Neuronal stem cell (in vitro differentiated cells): ENCODE measurements around the gene EPB41L5.
"Not testable (repeated sequence)": the region's sequence is repeated elsewhere in the genome, so short reads cannot be mapped to it uniquely, and the experiment has no call there.

Experiments
- DNase-seq: peaks from one replicate; pipeline ENCODE4 v3.0.0-alpha.2; 2013; ENCODE audit warnings: low spot score
- H2AFZ ChIP-seq: one replicate; pipeline ENCODE4 v1.6.1; 2013; ENCODE audit warnings: mild to moderate bottlenecking, low read length, inconsistent platforms
- H2AK5ac ChIP-seq: 2 replicates; pipeline ENCODE4 v1.6.1; 2013; ENCODE audit warnings: low read depth, mild to moderate bottlenecking, inconsistent platforms, low read length, moderate library complexity, mixed read lengths
- H2BK120ac ChIP-seq: 2 replicates; pipeline ENCODE4 v1.6.1; 2013; ENCODE audit warnings: low read depth, mild to moderate bottlenecking, inconsistent platforms, low read length, moderate library complexity, mixed read lengths
- H2BK12ac ChIP-seq: one replicate; pipeline ENCODE4 v1.6.1; 2013; ENCODE audit warnings: low read length, inconsistent platforms
- H2BK15ac ChIP-seq: 2 replicates; pipeline ENCODE4 v1.6.1; 2013; ENCODE audit warnings: mild to moderate bottlenecking, low read length, inconsistent platforms, mixed read lengths
- H2BK5ac ChIP-seq: one replicate; pipeline ENCODE4 v1.6.1; 2013; ENCODE audit warnings: inconsistent platforms, mild to moderate bottlenecking, low read length, moderate library complexity
- H3K14ac ChIP-seq: one replicate; pipeline ENCODE4 v1.6.1; 2013; ENCODE audit warnings: low read length, inconsistent platforms
- H3K18ac ChIP-seq: 2 replicates; pipeline ENCODE4 v1.6.1; 2013; ENCODE audit warnings: low read length, inconsistent platforms
- H3K23ac ChIP-seq: 2 replicates; pipeline ENCODE4 v1.6.1; 2013; ENCODE audit warnings: low read depth, mild to moderate bottlenecking, mixed read lengths, low read length, inconsistent platforms; ENCODE audit not compliant: poor library complexity
- H3K27ac ChIP-seq: replicated peaks from 3 replicates; pipeline ENCODE4 v1.5.1; 2013; ENCODE audit warnings: low read length, inconsistent platforms
- H3K27me3 ChIP-seq, 3 experiments: 2 replicates each; pipeline ENCODE4 v1.6.1; 2013; ENCODE audit warnings: low read length in 3 of 3, mild to moderate bottlenecking in 2 of 3, inconsistent platforms in 1 of 3, low read depth in 1 of 3, mixed read lengths in 1 of 3, moderate library complexity in 1 of 3; ENCODE audit not compliant: control insufficient read depth in 3 of 3, insufficient read depth in 3 of 3
- H3K36me3 ChIP-seq, 2 donors: replicated peaks in 1 of 2; 2 replicates each; pipeline ENCODE4 v1.6.1; 2013; ENCODE audit warnings: low read length in 2 of 2; ENCODE audit not compliant: control insufficient read depth in 2 of 2, insufficient read depth in 2 of 2
- H3K4ac ChIP-seq: 2 replicates; pipeline ENCODE4 v1.6.1; 2013; ENCODE audit warnings: inconsistent platforms, mild to moderate bottlenecking, low read length, moderate library complexity
- H3K4me1 ChIP-seq, 2 donors: 1 replicate in 1 of 2; 2 replicates in 1 of 2; pipeline ENCODE4 v1.6.1; 2013; ENCODE audit warnings: low read length in 2 of 2, low read depth in 1 of 2; ENCODE audit not compliant: control insufficient read depth in 2 of 2, insufficient read depth in 1 of 2
- H3K4me2 ChIP-seq: one replicate; pipeline ENCODE4 v1.6.1; 2013; ENCODE audit warnings: mild to moderate bottlenecking, low read length, inconsistent platforms; ENCODE audit not compliant: insufficient read depth, poor library complexity, severe bottlenecking
- H3K4me3 ChIP-seq, 2 donors: 2 replicates each; pipeline ENCODE4 v1.5.1; 2013; ENCODE audit warnings: low read length in 2 of 2, mild to moderate bottlenecking in 2 of 2, inconsistent platforms in 1 of 2, moderate library complexity in 1 of 2
- H3K79me1 ChIP-seq: one replicate; pipeline ENCODE4 v1.6.1; 2013; ENCODE audit warnings: low read depth, mild to moderate bottlenecking, inconsistent platforms, low read length, moderate library complexity
- H3K9ac ChIP-seq: one replicate; pipeline ENCODE4 v1.6.1; 2013; ENCODE audit warnings: mild to moderate bottlenecking, low read depth, low read length, inconsistent platforms; ENCODE audit not compliant: poor library complexity
- H3K9me3 ChIP-seq, 2 donors: replicated peaks in 1 of 2; 2 replicates each; pipeline versions ENCODE3 to v1.6.1; 2013; ENCODE audit warnings: low read length in 2 of 2, mild to moderate bottlenecking in 2 of 2, inconsistent platforms in 1 of 2, low read depth in 1 of 2, mixed read lengths in 1 of 2, moderate library complexity in 1 of 2; ENCODE audit not compliant: control insufficient read depth in 2 of 2, insufficient read depth in 1 of 2
- H4K8ac ChIP-seq: one replicate; pipeline ENCODE4 v1.6.1; 2013; ENCODE audit warnings: low read depth, mild to moderate bottlenecking, inconsistent platforms, low read length, moderate library complexity
- H4K91ac ChIP-seq: one replicate; pipeline ENCODE4 v1.6.1; 2013; ENCODE audit warnings: low read length, low read depth, mild to moderate bottlenecking, inconsistent platforms; ENCODE audit not compliant: poor library complexity
- WGBS, 2 donors: extraction: QIAGEN DNeasy Blood & Tissue Kit; methylation state at CpG; one replicate each; pipeline ENCODE4 v1.1.7; 2013; ENCODE audit warnings: missing lambda C conversion rate in 2 of 2, mixed read lengths in 1 of 2; ENCODE audit not compliant: insufficient read length in 2 of 2, insufficient replicate concordance in 1 of 2; ENCODE audit errors: extremely low coverage in 2 of 2; 5-methylcytosine and 5-hydroxymethylcytosine counted together

Gene EPB41L5

DNA sequence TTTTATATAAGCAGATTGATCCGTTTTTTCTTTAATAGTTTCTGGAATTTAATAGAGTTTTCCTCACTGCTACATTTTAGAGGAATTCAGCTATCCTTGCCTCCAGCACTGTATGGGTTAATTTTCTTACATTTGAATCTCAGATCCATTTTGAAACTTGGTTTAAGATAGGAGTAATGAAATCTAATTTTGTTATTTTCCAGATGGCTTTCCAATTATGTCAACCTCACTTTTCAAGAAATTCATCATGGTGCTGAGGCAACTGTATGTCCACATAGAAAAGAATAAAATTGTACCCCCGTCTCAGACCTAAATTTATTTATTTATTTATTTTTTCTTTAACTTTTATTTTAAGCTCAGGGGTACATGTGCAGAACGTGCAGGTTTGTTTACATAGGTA lies 105.1 kb downstream of the EPB41L5 start:
- Histone ChIP-seq H2BK15ac (no peak overlapping the region), H2BK5ac (no peak overlapping the region), H3K14ac (no peak overlapping the region), H4K91ac (no peak overlapping the region), H3K27me3 (no peaks in the 10 kb centered on the region), H4K8ac (no peak overlapping the region), H3K27ac (no peak overlapping the region), H3K4ac (no peak overlapping the region), H2BK12ac (no peak overlapping the region), H3K79me1 (no peaks in the 10 kb centered on the region), H3K23ac (no peak overlapping the region), H3K36me3 (peaks cover 3 to 5% of the 10 kb centered on the region in 2 donors), H3K4me3 (no peak overlapping the region), H2AK5ac (no peak overlapping the region), H3K4me1 (no peaks in the 10 kb centered on the region), H3K9me3 (peaks cover 2 to 6% of the 10 kb centered on the region in 2 donors), H3K18ac (no peak overlapping the region), H2AFZ (no peak overlapping the region), H3K9ac (no peak overlapping the region), H2BK120ac (no peak overlapping the region), H3K4me2 (no peak overlapping the region)
- no peak for DNase-seq
- WGBS, 2 donors = no CpG with 5 or more reads among the region's 3 CpGs

DNA sequence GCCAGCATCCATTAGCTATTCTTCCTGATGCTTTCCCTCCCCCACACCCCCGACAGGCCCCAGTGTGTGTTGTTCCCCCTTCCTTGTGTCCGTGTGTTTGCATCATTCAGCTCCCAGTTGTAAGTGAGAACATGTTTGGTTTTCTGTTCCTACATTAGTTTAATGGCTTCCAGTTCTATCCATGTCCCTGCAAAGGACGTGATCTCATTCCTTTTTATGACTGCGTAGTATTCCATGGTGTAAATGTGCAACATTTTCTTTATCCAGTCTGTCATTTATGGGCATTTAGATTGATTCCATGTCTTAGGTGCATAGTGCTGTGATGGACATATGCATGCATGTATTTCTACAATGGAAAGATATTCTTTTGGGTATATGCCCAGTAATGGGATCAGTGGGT lies 105.6 kb downstream of the EPB41L5 start:
- H3K27me3 ChIP-seq = no peaks in the 10 kb centered on the region
- H3K79me1 ChIP-seq = no peaks in the 10 kb centered on the region
- H2AK5ac ChIP-seq = no peak overlapping the region
- H3K9me3 ChIP-seq = peaks cover 2 to 6% of the 10 kb centered on the region in 2 donors
- no CpG with 5 or more reads among the region's 4 CpGs for WGBS, 2 donors
- no peak overlapping the region for H2BK120ac ChIP-seq
- peaks cover 3 to 5% of the 10 kb centered on the region in 2 donors for H3K36me3 ChIP-seq
- no peak overlapping the region for H4K8ac ChIP-seq
- no peak overlapping the region for H4K91ac ChIP-seq
- H2AFZ ChIP-seq = no peak overlapping the region
- no peak overlapping the region for H3K23ac ChIP-seq
- no peak overlapping the region for H2BK15ac ChIP-seq
- H3K4me1 ChIP-seq = no peaks in the 10 kb centered on the region
- no peak overlapping the region for H2BK5ac ChIP-seq
- H3K4ac ChIP-seq = no peak overlapping the region
- H3K18ac ChIP-seq = no peak overlapping the region
- no peak overlapping the region for H3K27ac ChIP-seq
- H3K4me2 ChIP-seq = no peak overlapping the region
- H3K9ac ChIP-seq = no peak overlapping the region
- no peak overlapping the region for H3K4me3 ChIP-seq
- H2BK12ac ChIP-seq = no peak overlapping the region
- no peak for DNase-seq
- no peak overlapping the region for H3K14ac ChIP-seq

DNA sequence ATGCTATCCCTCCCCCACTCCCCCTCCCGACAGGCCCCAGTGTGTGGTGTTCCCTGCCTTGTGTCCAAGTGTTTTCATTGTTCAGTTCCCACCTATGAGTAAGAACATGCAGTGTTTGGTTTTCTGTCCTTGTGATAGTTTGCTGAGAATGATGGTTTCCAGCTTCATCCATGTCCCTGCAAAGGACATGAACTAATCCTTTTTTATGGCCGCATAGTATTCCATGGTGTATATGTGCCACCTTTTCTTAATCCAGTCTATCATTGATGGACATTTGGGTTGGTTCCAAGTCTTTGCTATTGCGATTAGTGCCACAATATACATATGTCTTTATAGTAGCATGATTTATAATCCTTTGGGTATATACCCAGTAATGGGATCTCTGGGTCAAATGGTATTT lies 108.5 kb downstream of the EPB41L5 start:
- not testable (repeated sequence) for H2AFZ ChIP-seq, H3K36me3 ChIP-seq, H3K4ac ChIP-seq, H2BK12ac ChIP-seq, H3K27me3 ChIP-seq, H3K9ac ChIP-seq, DNase-seq, H3K79me1 ChIP-seq, H4K8ac ChIP-seq, H4K91ac ChIP-seq, H3K18ac ChIP-seq, H2AK5ac ChIP-seq, H2BK5ac ChIP-seq, H2BK120ac ChIP-seq, H3K27ac ChIP-seq, H2BK15ac ChIP-seq, H3K23ac ChIP-seq, H3K4me2 ChIP-seq, H3K4me1 ChIP-seq, H3K4me3 ChIP-seq, H3K9me3 ChIP-seq, H3K14ac ChIP-seq
- no CpG with 5 or more reads among the region's 3 CpGs for WGBS, 2 donors

DNA sequence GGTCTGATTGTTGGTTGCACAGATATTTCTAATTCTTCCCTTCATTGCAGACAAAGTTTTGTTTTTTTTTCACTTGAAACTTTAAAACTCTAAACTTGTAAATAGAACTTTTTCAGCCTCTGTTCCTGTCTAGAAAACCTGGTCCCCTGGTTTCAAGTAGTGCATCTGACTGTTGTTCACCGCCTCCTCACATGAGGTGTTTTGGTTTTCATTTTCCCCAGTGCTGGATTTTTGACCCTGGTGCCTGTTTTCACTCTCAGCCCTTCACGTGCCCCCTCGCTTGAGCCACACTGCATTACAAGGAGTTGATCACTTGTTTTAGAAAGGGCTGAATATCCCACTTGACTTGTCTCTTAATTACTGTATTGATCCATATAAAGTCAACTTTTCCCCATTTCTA lies 110.2 kb downstream of the EPB41L5 start:
- H3K23ac ChIP-seq = no peak overlapping the region
- no peaks in the 10 kb centered on the region for H3K27me3 ChIP-seq
- no peak overlapping the region for H3K27ac ChIP-seq
- no peak overlapping the region for H2BK120ac ChIP-seq
- no peak overlapping the region for H2BK12ac ChIP-seq
- H3K4me3 ChIP-seq = no peak overlapping the region
- no peak overlapping the region for H2BK5ac ChIP-seq
- no peak overlapping the region for H3K9ac ChIP-seq
- WGBS, 2 donors = no CpG with 5 or more reads among the region's 3 CpGs
- no peak overlapping the region for H3K4me2 ChIP-seq
- no peak overlapping the region for H3K4ac ChIP-seq
- peaks cover 2 to 6% of the 10 kb centered on the region in 2 donors for H3K9me3 ChIP-seq
- no peaks in the 10 kb centered on the region for H3K79me1 ChIP-seq
- H3K36me3 ChIP-seq = peaks cover 3 to 15% of the 10 kb centered on the region in 2 donors
- H3K4me1 ChIP-seq = no peaks in the 10 kb centered on the region
- H3K14ac ChIP-seq = no peak overlapping the region
- H4K91ac ChIP-seq = no peak overlapping the region
- no peak for DNase-seq
- no peak overlapping the region for H2AFZ ChIP-seq
- H4K8ac ChIP-seq = no peak overlapping the region
- no peak overlapping the region for H3K18ac ChIP-seq
- no peak overlapping the region for H2BK15ac ChIP-seq
- no peak overlapping the region for H2AK5ac ChIP-seq
